HG03439 (cell line): ENCODE results near the gene ZNF775.
A peak's percentile ranks its signal among the peaks of the same experiment; 100 is the strongest.

ENCODE experiments used
- ATAC-seq: cut with Tn5 transposase; IDR thresholded peaks from one replicate; pipeline ENCODE4 v1.9.1; 2021; ENCODE audit warnings: mild to moderate bottlenecking, moderate library complexity; ENCODE audit not compliant: unreplicated experiment

ZNF775 gene

DNA sequence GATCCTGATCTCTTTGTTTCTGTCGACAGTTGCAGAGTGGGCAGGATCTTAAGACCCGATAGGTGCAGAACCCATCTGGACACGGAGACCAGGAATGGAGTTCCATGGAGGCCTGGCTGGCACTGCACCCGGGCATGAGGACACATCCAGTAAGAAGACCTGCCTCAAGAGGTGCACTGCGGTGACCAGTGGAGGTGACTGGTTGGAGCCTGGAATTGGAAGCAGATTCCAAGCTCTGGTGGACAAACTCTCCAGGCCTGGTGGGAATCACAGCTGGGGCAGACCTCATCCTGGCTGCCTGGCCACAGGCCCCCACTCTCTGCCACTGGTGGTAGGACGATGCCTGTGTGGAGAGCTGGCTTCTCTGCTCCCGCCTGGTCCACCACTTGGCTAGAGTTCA lies 31.0 kb downstream of the ZNF775 start:
- ATAC-seq, result no peak

DNA sequence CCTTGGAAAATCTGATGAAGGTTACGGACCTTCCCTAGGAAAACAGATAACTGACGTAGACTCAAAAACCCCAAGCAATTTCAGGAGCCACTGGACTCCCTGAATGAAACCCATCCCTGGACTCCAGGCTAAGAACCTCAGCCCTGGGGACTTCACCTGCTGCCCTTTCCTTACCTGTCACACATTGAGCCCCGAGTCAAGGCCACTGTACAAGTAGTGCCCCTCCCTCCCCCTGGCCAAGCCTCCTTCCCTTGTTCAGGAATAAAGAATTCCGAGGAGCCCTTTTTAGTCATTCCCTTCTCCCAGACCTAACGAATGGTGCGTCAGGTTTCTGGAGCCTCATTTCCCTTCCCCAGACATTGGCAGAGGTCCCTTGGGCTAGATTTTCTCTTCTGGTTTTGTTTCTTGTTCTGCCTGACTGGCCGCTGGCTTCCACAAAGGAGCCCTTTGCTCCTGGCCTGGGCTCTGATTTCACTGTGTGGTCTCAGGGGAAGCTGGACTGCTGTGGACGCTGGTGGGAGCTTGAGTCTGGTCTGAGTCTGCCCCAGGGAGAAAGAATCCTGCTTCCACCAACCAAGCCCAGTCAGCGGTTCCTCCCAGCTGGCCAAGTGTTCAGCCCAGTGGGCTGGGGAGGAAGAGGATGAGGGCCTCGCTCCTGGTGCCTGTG lies 31.7 kb downstream of the ZNF775 start:
- no peak for ATAC-seq

DNA sequence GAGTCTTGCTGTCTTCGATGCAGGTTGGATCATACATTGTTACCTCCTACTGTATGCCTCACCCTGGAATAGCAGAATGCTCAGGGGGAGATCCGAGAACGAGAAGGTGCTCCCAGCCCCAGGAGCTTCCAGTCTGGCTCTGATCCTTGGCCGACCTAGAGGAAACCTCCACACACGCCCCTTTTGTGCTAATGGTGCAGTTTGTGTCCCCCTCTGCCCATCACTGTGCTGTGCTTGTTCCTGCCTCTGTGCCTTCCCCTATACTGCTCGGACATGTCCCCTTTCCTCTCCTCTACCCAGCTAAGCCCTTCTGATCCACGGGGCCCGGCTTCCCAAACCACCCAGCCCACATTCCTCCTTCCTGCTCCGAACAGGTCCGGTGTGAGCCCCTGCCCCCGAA lies 32.5 kb downstream of the ZNF775 start:
- no peak for ATAC-seq

DNA sequence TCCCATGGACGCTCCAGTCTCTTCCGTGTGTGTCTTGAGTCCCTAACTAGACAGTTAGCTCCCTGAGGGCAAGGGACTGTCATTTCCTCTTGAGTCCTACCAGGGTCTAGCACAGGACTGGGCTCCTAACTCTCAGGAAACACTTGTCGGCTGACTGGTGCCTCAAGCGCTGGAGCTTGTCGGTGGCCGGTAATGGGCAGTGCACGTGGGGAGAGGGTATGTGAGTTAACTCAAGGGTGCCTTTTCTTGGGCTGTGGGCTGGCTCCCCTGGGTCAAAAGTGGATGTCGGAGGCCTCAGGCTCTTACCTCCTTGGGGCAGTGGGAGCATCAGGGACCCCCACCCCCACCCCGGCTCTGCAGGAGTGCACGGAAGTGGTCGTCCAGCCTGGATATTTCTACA lies 32.9 kb downstream of the ZNF775 start:
- no peak for ATAC-seq

DNA sequence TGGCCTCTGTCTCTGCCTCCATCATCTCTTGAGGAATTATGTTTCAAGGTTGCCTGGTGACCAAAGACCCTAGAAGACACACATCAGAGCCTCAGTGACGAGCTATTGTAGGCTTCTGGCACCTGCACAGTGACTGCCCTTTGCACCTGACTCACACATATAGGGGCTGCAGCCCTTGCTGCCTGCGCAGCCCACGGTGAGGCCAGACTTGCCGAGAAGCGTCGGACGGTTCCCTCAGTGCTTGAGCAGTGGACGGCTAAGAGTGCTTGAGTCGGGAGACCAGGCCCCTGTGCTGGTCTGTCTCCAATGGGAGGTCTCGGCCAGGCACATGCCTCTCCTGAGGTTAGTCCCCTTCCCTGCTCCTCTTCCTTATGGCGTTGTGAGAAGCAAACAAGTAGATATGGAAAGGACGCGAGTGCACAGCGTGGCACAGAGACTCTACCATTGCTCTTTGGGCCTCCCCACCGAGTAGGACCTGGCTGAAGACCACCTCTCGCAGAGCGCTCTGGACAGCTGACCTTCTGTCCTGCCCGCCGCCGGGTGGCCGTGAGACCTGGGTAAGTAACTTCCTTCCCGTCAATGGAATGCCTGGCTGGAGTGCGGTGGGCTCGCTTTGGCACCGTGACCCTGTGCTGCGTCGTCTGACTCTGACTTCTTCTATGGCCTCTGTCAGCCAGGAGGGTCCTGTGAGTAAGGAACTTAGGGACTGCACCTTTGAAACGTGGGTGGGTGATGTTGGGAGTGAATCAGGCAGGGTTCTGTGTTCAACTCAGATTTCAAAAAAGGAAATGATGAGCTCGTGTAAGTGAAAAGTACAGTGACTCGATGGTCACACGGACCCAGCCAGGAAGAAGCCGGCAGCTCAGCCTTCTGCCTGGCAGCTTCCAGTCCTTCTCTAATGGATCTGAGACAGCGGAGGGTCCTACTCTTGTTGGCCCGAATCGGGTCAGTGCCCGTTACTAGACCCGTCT lies 33.7 kb downstream of the ZNF775 start:
- ATAC-seq, result no peak

DNA sequence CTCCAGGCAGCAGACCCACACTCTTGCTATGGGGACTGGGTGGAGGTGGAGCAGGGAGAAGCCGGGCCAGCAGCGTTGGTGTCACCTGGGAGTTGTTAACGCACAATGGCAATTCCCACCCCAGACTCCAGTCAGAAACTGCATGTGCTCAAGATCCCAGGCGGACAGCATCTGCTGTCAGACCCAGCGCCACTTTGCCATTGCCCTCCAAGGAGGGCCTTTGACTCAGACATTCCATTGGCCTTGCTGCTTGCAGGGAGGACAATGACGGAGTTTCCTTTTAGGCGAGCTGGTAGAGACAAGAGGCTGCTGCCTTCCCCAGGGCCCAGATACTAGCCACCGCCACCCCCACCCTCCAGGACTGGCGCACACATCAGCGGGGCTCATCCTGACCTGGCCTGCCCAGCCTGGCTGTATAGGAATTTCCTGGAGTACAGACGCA lies 34.5 kb downstream of the ZNF775 start:
- no peak for ATAC-seq

DNA sequence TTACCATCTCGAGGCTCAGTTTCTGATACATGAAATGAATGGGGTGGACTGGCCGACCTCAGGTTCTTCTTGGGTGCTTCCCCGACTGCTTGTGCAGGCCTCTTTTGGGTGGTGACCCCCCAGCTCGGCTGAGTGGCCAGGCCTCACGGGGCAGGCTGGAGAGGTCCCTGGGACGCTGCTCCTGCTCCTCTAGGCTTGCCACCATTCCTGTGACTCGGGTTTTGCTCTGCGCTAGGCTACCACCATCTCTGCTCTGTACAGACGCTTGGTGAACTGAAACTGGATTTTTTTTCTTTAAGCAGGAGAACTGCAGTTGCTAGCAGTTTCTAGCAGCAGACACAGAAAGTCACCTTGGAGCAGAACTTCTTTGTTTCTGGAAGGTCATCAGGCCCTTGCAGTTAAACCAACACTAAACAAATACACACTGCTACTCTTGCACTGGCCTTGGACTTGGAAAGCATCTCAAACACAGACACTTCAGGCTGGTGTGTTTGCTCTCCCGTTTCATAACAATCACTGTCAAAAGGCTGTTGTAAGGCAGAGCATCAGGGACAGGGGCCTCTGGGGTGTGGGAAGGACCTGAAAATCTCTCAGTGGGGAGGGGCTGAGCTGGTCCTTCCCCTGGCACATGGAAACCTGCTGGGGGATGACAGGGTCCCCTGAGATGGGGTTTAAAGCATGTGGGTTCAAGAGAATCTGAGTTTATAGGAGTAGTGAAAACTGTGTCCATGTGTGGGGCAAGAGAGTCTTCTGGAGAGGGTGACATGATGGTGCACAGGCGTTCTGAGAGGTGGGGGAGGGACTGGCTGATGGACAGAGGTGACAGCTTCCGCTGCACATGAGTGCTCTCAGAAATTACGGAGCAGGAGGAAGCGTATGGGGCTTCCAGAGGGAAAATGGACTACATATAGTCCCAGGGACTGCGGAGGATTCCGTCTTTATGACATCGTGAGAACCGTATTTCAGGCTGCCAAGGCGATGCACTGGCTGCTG lies 36.3 kb downstream of the ZNF775 start:
- ATAC-seq, result no peak

DNA sequence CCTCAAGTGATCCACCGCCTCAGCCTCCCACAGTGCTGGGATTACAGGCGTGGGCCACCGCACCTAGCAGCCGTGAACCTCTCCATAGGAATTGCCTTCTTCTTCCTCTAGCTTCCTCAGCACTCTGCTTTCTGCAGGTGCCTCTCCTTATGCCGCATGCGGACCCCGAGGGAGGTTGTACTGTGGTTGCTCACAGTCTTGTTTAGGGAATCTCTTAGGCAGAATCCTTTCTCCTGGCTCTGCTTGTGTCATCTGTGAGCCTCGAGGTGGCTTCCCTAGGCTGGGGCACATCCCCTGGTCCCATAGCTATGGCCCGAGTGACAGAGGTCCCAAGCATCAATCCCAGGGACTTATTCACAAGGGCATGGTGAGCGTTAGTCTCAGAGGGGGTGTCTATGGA lies 38.1 kb downstream of the ZNF775 start:
- ATAC-seq, result no peak

DNA sequence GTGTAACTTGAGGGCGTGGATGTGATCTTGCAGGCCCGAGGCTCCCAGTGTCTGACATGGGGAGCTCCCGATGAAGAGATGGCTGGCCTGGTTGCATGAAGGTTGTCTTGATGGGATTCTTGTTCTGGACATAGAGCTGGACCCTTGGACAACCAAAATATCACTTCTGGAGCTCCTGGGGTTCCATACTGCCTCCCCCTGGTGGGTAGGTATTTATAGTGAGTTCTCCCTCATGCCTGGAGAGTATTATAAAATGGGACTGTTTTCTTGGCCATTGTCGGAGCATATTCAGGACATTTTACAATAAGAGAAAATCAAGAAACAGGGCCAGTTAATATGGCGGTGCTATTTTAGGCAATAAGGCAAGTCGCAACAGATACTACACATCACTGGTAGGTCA lies 38.7 kb downstream of the ZNF775 start:
- ATAC-seq, result no peak

DNA sequence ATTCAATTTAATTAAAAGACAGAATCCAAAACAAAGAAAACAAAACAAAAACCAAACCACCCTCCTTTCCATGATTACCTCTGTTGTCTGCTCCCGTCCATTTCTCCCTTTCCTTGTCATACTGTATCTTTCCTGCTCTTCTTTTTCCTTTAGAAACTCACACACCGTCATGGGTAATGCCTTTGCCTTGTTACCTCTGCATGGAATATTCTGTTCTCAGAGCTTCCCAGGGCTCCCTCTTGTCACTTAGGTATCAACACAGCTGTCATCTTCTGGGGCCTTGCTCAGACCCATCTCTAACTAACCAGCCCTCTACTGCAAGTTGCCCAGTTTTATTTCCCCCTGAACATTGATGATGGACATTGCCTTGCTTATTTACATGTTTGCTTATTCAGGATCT lies 41.1 kb downstream of the ZNF775 start:
- ATAC-seq, result no peak

DNA sequence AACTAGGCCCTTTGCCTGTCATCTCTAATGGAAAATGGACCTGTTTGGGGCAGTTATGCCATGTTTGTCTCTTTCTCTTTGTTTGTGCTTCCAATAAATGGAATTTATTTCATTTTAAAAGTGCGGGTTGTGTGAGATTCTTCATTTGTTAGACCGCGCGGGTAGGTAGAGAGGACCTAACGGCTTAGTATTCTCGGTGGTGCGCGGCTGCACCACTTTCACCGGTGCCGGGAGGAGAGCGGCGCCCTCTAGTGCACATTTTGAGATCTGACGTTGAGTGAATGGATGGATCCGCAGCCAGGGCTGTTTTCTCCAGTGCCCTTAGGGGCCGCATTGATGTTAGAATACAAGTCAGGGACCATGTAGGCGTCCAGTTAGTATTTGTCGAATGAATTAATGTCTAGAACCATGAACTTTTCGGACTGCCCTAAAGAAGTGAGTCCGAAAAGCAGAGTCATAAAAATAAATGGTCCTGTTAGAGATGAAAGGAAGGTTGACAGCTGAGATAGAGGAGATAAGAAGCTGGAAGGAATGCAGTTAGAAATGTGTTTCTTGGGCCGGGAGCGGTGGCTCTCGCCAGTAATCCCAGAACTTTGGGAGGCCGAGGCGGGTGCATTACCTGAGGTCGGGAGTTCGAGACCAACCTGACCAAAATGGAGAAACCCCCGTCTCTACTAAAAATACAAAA lies 42.0 kb downstream of the ZNF775 start:
- ATAC-seq, result peak; percentile 94

DNA sequence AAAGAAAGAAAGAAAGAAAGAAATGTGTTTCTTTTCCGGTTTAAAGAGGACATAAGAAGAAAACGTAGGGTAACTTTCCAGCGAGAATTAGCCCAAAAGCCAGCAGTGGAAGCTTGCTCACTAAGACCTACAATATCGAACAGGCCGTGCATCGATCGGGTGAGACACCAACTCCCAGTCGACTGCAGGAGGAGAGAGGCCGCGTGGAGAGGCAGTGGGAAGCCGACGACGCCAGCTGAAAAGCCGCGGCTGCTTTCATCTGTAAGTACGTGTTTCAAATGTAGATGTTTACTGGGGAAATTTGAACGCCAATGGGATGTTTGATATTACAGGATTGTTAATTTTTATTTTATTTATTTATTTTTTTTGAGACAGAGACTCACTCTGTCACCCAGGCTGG lies 42.7 kb downstream of the ZNF775 start:
- ATAC-seq, result no peak

DNA sequence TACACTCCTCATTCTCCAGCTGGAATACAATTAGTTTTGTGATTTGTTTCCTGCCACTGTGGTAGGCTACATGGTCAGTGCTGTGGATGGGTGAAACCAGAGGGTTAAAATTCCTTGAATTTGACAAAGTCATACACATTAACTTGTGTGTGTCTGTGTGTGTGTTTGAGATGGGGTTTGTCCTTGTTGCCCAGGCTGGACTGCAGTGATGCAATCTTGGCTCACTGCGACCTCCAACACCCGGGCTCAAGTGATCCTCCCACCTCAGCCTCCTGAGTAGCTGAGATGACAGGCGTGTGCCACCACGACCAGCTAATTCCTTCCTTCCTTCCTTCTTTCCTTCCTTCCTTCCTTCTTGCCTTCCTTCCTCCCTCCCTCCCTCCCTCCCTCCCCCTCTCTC lies 46.5 kb downstream of the ZNF775 start:
- ATAC-seq, result no peak

DNA sequence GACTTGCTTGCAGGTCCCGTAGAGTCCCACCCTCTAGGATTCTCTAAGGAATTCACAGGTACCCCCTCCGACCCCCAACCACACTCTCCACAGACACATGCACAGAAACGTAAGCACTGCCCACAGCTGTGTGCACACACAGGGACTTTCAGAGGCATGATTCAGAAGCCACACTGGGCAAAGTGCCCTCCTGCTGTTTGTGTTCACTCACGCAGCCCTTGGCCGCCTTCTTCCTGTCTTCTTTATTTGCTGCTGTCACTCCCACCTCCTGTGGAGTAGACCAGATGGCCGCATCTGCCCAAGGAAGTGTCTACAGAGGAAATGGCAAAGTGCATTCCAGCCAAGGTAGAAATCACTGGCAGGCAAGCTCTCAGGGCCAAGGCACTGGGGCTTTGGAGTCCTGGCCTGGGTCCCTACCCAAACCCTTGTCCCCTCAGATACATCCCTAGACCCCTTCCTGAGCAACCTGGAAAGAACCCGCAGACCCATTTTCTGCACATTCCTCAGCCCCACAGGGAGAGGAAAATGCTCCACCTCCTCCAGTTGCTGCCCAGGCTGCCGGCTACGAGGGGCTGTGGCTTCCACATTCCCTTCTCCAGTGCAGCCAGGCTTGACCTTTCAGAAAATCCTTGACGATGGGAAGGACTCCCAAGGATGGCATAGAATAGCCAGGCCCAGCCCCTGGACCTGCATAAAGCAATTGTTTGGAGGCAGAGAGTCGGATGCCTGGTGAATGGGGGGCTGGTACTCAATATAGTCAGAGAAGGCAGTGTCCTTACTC lies 49.7 kb downstream of the ZNF775 start:
- ATAC-seq, result no peak

DNA sequence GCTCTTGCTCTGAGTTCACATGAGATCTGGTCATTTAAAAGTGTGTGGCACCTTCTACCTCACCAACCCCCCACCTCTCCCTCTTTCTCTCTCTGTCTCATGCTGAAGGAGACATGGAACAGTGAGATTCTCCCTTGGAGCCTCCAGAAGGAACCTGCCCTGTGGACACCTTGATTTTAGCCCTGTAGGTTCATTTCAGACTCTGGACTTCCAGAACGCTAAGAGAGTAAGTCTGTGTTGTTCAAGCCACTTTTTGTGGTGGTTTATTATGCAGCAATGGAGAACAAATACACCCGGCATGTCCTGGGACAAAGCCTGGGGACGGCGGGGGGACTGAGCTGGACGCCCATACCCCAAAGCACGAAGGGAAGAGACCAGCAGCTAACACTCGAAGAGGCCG lies 50.6 kb downstream of the ZNF775 start:
- no peak for ATAC-seq

DNA sequence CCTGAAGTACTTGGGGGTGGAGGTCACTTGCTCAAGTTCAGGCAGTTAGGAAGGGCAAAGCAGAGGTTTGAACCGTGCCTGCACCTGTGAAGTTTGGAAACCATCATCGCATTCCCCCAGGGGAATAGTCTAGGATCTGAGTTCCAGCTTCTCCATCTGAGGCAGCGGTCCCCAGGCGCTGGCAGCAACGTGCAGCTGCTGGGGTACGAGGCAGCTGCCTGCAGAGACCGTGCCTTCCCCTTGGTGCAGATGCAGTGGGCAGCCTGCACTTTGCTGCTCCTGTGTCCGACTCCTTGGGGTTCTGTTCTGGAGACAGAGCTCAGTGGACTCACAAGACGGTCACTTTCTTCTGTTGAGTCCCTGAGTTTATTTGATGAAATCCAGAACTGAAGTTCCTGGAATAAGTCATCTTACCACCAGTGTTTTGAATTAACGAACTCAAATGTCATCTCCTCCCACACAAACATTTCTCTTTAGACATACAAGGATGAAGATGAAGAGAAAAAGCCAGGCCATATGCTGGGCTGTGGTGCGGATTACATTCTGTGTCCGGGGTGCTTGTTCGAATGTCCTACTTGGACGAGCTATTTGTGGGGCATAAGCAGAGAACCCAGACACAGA lies 51.4 kb downstream of the ZNF775 start:
- ATAC-seq, result no peak

DNA sequence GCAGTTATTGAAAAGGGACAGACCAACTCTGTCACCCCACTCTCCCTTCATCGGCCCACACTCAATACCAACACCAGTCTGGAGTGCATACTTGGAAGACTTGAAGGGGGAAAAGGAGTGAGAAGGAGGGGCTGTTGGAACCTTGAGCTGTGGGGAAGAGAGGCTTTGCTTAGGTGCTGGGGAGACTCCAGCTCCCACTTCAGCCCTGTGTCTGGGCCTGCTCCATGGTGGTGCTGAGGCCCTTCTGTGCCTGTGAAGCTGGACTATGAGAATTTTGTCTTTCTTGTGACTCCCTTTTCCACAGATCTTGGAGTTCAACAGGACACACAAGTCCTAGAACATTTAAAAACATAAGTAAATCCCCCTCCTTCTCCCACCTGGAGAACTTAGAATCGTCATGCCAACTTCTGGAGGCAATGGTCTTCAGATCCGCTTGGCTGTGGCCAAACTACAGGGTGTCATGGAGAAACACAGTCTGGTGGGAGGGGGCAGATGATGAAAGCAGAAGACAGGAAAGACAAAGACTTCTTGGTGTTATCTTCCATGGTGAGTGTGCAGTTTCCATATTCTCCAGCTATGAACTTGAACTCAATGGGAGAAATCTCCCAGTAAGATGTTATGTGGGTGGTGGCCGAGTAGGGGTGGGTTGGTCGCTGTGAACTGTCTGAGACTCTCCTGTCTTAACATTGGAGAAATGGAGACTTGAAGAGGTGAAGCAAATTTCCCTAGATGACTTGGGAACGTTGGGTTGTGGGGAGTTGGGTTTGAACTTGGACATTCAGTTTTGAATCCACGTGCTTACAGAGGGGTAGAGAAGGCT lies 52.9 kb downstream of the ZNF775 start:
- ATAC-seq, result no peak
